Measurements from ENCODE around the gene SCN4A. TPM values are rescaled to one million over a fixed set of nuclear protein-coding genes. Genes with fewer than 3 reads are reported as not detected.
A peak's percentile ranks its signal among the peaks of the same experiment; 100 is the strongest.

SCN4A gene
- total RNA-seq, 1 experiment from 2014 or later, result not detected

DNA sequence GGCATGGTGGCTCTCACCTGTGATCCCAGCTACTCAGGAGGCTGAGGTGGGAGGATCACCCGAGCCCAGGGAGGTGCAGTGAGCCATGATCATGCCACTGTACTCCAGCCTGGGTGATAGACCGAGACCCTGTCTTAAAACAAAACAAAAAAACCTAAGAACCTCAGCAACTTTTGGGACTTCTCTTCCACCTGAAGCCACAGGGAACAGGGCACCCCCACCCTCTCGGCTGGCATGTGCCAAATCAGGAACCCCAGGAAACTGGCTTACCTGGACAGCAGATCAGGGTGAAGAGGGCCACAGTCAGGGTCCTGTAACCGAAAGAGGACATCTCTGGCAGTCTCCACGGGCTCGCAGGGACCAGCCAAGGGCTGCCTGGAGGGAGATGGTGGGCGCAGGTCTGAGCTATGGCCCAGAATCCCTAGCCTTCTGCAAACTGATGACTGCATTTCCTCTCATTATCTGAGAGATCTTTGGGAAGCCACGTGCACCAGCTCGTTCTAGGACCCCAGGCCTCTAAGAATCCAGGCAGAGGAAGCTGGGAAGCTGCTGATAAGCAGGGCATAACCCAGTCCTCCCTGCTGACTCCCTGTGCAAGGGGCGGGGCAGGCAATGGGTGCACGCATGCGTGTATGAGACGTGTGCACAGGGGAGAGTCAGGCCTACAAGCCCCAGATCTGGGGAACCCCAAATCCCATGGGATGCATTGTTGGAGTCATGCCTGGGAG lies 33.8 kb upstream of the SCN4A start:
- no peak for ATAC-seq
- H3K9me3 ChIP-seq (ENCODE audit: low read length), result peaks cover 5% of the 10 kb centered on the region; the same call in 1 of the 2 replicates
- H2AFZ ChIP-seq (ENCODE audit: low read length), result no peak overlapping the region
- H3K27me3 ChIP-seq (ENCODE audit: low read length), result no peaks in the 10 kb centered on the region
- H3F3A ChIP-seq (ENCODE audit: low read length, unreplicated experiment), result no peaks in the 10 kb centered on the region
- peaks cover 50% of the 10 kb centered on the region for H3K4me1 ChIP-seq (ENCODE audit: insufficient read depth, low read length)
- no peak for DNase-seq
- POLR2A ChIA-PET (ENCODE audit: unreplicated experiment), result interaction anchor here (0.5 to 0.6 kb wide), 2 partner anchors 33 to 913 kb away, joined by 3 to 4 read pairs; partner anchors contain the start of gene LRRC37A3
- BruUV-seq (replicated peaks), result no TSS peak
- H3K4me2 ChIP-seq (ENCODE audit: low read length), result no peak overlapping the region
- CTCF ChIA-PET, result interaction anchor here (0.6 to 1.6 kb wide), 3 partner anchors 36 to 127 kb away, joined by 3 to 8 read pairs (median 3); no protein-coding TSS in a partner anchor
- intact Hi-C loops (cut with micrococcal nuclease), result no loop called here
- no peak overlapping the region for H3K4me3 ChIP-seq (ENCODE audit: low read length)
- TF ChIP-seq EZH2phosphoT487 (IDR thresholded peaks at IDR 0.05; ENCODE audit: borderline replicate concordance, low read length) (no peak), EZH2 (IDR thresholded peaks at IDR 0.05; ENCODE audit: low read length, unreplicated experiment) (no peak)
- TF ChIP-seq, protein P1, sequence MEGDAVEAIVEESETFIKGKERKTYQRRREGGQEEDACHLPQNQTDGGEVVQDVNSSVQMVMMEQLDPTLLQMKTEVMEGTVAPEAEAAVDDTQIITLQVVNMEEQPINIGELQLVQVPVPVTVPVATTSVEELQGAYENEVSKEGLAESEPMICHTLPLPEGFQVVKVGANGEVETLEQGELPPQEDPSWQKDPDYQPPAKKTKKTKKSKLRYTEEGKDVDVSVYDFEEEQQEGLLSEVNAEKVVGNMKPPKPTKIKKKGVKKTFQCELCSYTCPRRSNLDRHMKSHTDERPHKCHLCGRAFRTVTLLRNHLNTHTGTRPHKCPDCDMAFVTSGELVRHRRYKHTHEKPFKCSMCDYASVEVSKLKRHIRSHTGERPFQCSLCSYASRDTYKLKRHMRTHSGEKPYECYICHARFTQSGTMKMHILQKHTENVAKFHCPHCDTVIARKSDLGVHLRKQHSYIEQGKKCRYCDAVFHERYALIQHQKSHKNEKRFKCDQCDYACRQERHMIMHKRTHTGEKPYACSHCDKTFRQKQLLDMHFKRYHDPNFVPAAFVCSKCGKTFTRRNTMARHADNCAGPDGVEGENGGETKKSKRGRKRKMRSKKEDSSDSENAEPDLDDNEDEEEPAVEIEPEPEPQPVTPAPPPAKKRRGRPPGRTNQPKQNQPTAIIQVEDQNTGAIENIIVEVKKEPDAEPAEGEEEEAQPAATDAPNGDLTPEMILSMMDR (conservative IDR thresholded peaks at IDR 0.05; ENCODE audit: low read depth, low read length), result no peak
- 0 out of 2 replicates have a peak overlapping the region, but pooled peaks have one; percentile 17 for H3K27ac ChIP-seq (ENCODE audit: low read length)
- H3K79me2 ChIP-seq (ENCODE audit: low read length), result no peaks in the 10 kb centered on the region
- H3K36me3 ChIP-seq (ENCODE audit: low read depth, low read length), result no peaks in the 10 kb centered on the region
- H3K9ac ChIP-seq (ENCODE audit: low read length), result no peak overlapping the region
- no peaks in the 10 kb centered on the region for H3K9me2 ChIP-seq (replicated peaks; ENCODE audit: low read length)
- no peaks in the 10 kb centered on the region for H4K20me1 ChIP-seq (ENCODE audit: low read length)

DNA sequence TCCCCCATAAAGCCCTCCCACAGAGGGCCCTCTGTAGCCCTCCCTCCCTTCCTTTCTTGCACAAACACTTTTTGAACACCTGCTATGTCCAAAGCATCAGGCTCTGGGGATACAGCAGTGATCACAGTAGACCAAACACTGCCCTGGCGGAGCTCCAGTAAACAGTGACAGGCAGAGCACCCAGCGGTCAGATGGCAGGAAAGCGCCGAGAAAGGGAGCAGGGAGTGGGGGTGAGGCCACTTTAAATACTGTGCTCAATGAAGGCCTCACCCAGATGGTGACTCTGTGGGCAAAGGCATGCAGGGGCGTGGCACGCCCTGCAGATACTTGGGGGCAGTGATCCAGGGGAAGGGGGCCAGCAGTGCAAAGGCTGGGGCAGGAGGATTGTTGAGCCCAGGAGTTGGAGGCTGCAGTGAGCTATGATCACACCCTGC lies 33.0 kb upstream of the SCN4A start:
- no TSS peak for BruUV-seq (replicated peaks)
- no peak for TF ChIP-seq EZH2phosphoT487 (IDR thresholded peaks at IDR 0.05; ENCODE audit: borderline replicate concordance, low read length)
- TF ChIP-seq, protein P1 (conservative IDR thresholded peaks at IDR 0.05; ENCODE audit: low read depth, low read length), result no peak
- no peak for TF ChIP-seq EZH2 (IDR thresholded peaks at IDR 0.05; ENCODE audit: low read length, unreplicated experiment)
- POLR2A ChIA-PET (ENCODE audit: unreplicated experiment), result interaction anchor here (0.5 kb wide), 1 partner anchor 914 kb away, joined by 3 read pairs; the partner anchor contains the start of gene LRRC37A3
- H3F3A ChIP-seq (ENCODE audit: low read length, unreplicated experiment), result no peaks in the 10 kb centered on the region
- DNase-seq, result peak; percentile 92
- intact Hi-C loops (cut with micrococcal nuclease), result no loop called here
- H3K4me1 ChIP-seq (ENCODE audit: insufficient read depth, low read length), result peaks cover 50% of the 10 kb centered on the region
- no peak overlapping the region for H3K9ac ChIP-seq (ENCODE audit: low read length)
- no peaks in the 10 kb centered on the region for H4K20me1 ChIP-seq (ENCODE audit: low read length)
- peak overlapping the region; percentile 69 for H3K4me2 ChIP-seq (ENCODE audit: low read length)
- H3K27ac ChIP-seq (ENCODE audit: low read length), result peak overlapping the region; percentile 17; the same call in 1 of the 2 replicates
- no peaks in the 10 kb centered on the region for H3K36me3 ChIP-seq (ENCODE audit: low read depth, low read length)
- no peaks in the 10 kb centered on the region for H3K9me2 ChIP-seq (replicated peaks; ENCODE audit: low read length)
- H3K4me3 ChIP-seq (ENCODE audit: low read length), result peak overlapping the region; percentile 18; the same call in 1 of the 2 replicates
- H3K9me3 ChIP-seq (ENCODE audit: low read length), result peaks cover 5% of the 10 kb centered on the region; the same call in 1 of the 2 replicates
- ATAC-seq, result peak; percentile 88
- H2AFZ ChIP-seq (ENCODE audit: low read length), result peak overlapping the region; percentile 49
- H3K27me3 ChIP-seq (ENCODE audit: low read length), result no peaks in the 10 kb centered on the region
- CTCF ChIA-PET, result interaction anchor here (0.6 to 1.6 kb wide), 5 partner anchors 36 to 128 kb away, joined by 3 to 8 read pairs (median 3); no protein-coding TSS in a partner anchor
- H3K79me2 ChIP-seq (ENCODE audit: low read length), result no peaks in the 10 kb centered on the region

All from PC-3 (cell line).